PC-9 (cell line): ENCODE data around the gene ATP11C. TPM values are rescaled to one million over a fixed set of nuclear protein-coding genes. Genes with fewer than 3 reads are reported as not detected.
"Not testable (repeated sequence)": the region's sequence is repeated elsewhere in the genome, so short reads cannot be mapped to it uniquely, and the experiment has no call there.

Experiments used
- BruUV-seq: library from RNA; stranded (reverse); fragments of 400-500 nt; replicated peaks from 2 replicates; lab custom pipeline; 2021; lab: Mats Ljungman, UMichigan
- CTCF ChIA-PET: fragments of 300-600 bp; sonication (Branson Sonifier 250); formaldehyde crosslinking; loops from one replicate; lab custom pipeline; 2022; ENCODE audit warnings: antibody characterized with exemption; lab: Charles Lee
- POLR2A ChIA-PET: fragments of 300-600 bp; sonication (Branson Sonifier 250); formaldehyde crosslinking; loops from one replicate; lab custom pipeline; 2022; ENCODE audit warnings: antibody characterized with exemption; ENCODE audit not compliant: unreplicated experiment; lab: Charles Lee
- DNase-seq, 2 experiments: peaks; one replicate each; pipeline versions ENCODE4 v3.0.0 to v3.0.0-alpha.2; 2015 to 2022; ENCODE audit warnings: mixed read lengths in 1 of 2
- H2AFZ ChIP-seq: fragments of 200-600 bp; sonication (generic); 2 replicates; pipeline ENCODE4 v1.8.1; 2017; ENCODE audit warnings: antibody characterized with exemption
- H3F3A ChIP-seq: fragments of 200-600 bp; sonication (generic); 2 replicates; pipeline ENCODE4 v1.8.1; 2017; ENCODE audit warnings: antibody characterized with exemption, mild to moderate bottlenecking, low read depth; ENCODE audit not compliant: insufficient read depth
- H3K27ac ChIP-seq: fragments of 200-600 bp; sonication (generic); 2 replicates; pipeline ENCODE4 v1.6.1; 2016; ENCODE audit warnings: mixed run types
- H3K27me3 ChIP-seq: fragments of 200-600 bp; sonication (generic); 2 replicates; pipeline ENCODE4 v1.6.1; 2016; ENCODE audit warnings: low read depth, mixed run types; ENCODE audit not compliant: insufficient read depth
- H3K36me3 ChIP-seq: fragments of 200-600 bp; sonication (generic); 2 replicates; pipeline ENCODE4 v1.6.1; 2016; ENCODE audit warnings: low read depth, mixed run types
- H3K4me1 ChIP-seq: fragments of 200-600 bp; sonication (generic); replicated peaks from 2 replicates; pipeline ENCODE4 v1.6.1; 2016; ENCODE audit warnings: mixed run types; ENCODE audit not compliant: insufficient read depth
- H3K4me2 ChIP-seq: fragments of 200-600 bp; sonication (generic); 2 replicates; pipeline ENCODE4 v1.6.1; 2017; ENCODE audit warnings: mixed run types
- H3K4me3 ChIP-seq: fragments of 200-600 bp; sonication (generic); 2 replicates; pipeline ENCODE4 v1.6.1; 2016; ENCODE audit warnings: mixed run types
- H3K79me2 ChIP-seq: fragments of 200-600 bp; sonication (generic); 2 replicates; pipeline ENCODE4 v1.6.1; 2017; ENCODE audit warnings: low read depth, mixed run types
- H3K9me2 ChIP-seq: fragments of 200-600 bp; sonication (generic); 2 replicates; pipeline ENCODE4 v1.8.1; 2017; ENCODE audit warnings: mild to moderate bottlenecking; ENCODE audit not compliant: insufficient read depth
- H3K9me3 ChIP-seq: fragments of 200-600 bp; sonication (generic); 2 replicates; pipeline ENCODE4 v1.8.1; 2016; ENCODE audit warnings: low read depth; ENCODE audit not compliant: insufficient read depth
- H4K20me1 ChIP-seq: fragments of 200-600 bp; sonication (generic); 2 replicates; pipeline ENCODE4 v1.8.1; 2017; ENCODE audit not compliant: insufficient read depth
- EZH2 ChIP-seq: fragments of 200-600 bp; sonication (generic); IDR thresholded peaks from 2 replicates; pipeline ENCODE4 v1.8.0; 2017; ENCODE audit warnings: antibody characterized with exemption, low read depth
- intact Hi-C: fragments of 100-400 bp; cut with micrococcal nuclease; formaldehyde crosslinking; loops from one replicate; pipeline ENCODE4 v1.10.0; 2022; ENCODE audit not compliant: unreplicated experiment
- total RNA-seq: library from RNA; stranded (reverse); gene quantifications from 2 replicates; pipeline ENCODE4 v1.2.3, GENCODE V29; 2021
- TF ChIP-seq, protein P1 (sequence below): fragments of 200-600 bp; sonication (generic); conservative IDR thresholded peaks from 2 replicates; pipeline ENCODE4 v1.6.1; 2017; ENCODE audit warnings: mixed run types, antibody characterized with exemption, mild to moderate bottlenecking, moderate library complexity

ATP11C gene
- total RNA-seq, 1 experiment from 2014 or later, result 13.0 TPM

DNA sequence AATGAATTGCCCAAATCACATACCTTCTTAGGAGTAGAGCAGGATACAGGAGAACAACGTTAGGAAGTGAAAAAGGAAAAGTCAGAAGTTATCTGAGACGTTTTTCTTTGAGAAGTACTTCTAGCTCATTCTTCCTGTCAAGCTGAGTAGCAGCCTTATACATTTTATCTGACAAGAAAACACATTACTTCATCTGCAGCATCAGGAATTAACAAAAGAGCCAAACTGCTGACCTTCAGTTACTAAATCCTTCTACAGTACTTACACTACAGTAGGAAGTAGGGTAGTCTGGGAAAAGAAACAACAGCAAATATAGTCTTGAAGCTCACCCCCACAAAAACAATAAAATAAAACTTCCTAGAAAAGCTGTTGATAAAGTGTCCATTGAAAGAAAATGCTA is 57.0 kb downstream of the ATP11C start:
- H3K9me2 ChIP-seq, result no peaks in the 10 kb centered on the region
- POLR2A ChIA-PET, result no interaction called here

DNA sequence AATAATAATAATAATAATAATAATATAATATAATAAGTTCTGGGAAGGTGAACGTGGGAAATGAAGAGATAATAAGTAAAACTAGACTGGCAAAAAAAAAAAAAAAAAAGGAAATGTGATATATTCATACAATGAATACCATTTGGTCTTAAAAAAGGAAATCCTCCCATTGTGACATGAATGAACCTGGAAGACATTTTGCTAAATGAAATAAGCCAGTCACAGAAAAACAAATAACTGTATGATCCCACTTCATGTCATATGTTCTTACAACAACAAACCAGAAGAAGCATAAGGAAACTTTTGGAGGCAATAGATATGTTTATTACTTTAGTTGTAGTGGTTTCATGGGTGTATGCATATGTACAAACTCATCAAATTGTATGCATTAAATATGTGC is 63.1 kb downstream of the ATP11C start:
- no peak for TF ChIP-seq EZH2
- POLR2A ChIA-PET, result no interaction called here
- Histone ChIP-seq H4K20me1 (no peaks in the 10 kb centered on the region), H3K9me3 (no peaks in the 10 kb centered on the region), H3K79me2 (no peaks in the 10 kb centered on the region), H3K4me1 (no peaks in the 10 kb centered on the region), H3K4me2 (no peak overlapping the region), H2AFZ (no peak overlapping the region), H3K9me2 (no peaks in the 10 kb centered on the region), H3K4me3 (no peak overlapping the region), H3F3A (no peaks in the 10 kb centered on the region), H3K27me3 (no peaks in the 10 kb centered on the region), H3K36me3 (no peaks in the 10 kb centered on the region), H3K27ac (no peak overlapping the region)
- intact Hi-C loops, result no loop called here
- DNase-seq, result no peak
- CTCF ChIA-PET, result no interaction called here
- no TSS peak for BruUV-seq

More for the DNA sequence above, 57.0 kb downstream of the ATP11C start:
- Histone ChIP-seq H3K79me2 (no peaks in the 10 kb centered on the region), H3K4me2 (no peak overlapping the region), H3K4me1 (no peaks in the 10 kb centered on the region), H3K4me3 (no peak overlapping the region), H3F3A (no peaks in the 10 kb centered on the region), H3K27ac (no peak overlapping the region), H3K36me3 (no peaks in the 10 kb centered on the region), H3K27me3 (no peaks in the 10 kb centered on the region), H4K20me1 (no peaks in the 10 kb centered on the region), H2AFZ (no peak overlapping the region), H3K9me3 (no peaks in the 10 kb centered on the region)
- intact Hi-C loops, result no loop called here
- no TSS peak for BruUV-seq
- DNase-seq, result no peak
- TF ChIP-seq EZH2, result no peak
- TF ChIP-seq, protein P1, sequence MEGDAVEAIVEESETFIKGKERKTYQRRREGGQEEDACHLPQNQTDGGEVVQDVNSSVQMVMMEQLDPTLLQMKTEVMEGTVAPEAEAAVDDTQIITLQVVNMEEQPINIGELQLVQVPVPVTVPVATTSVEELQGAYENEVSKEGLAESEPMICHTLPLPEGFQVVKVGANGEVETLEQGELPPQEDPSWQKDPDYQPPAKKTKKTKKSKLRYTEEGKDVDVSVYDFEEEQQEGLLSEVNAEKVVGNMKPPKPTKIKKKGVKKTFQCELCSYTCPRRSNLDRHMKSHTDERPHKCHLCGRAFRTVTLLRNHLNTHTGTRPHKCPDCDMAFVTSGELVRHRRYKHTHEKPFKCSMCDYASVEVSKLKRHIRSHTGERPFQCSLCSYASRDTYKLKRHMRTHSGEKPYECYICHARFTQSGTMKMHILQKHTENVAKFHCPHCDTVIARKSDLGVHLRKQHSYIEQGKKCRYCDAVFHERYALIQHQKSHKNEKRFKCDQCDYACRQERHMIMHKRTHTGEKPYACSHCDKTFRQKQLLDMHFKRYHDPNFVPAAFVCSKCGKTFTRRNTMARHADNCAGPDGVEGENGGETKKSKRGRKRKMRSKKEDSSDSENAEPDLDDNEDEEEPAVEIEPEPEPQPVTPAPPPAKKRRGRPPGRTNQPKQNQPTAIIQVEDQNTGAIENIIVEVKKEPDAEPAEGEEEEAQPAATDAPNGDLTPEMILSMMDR, result no peak
- CTCF ChIA-PET, result interaction anchor here (0.6 kb wide), 1 partner anchor 183 kb away, joined by 4 read pairs; no protein-coding TSS in a partner anchor

DNA sequence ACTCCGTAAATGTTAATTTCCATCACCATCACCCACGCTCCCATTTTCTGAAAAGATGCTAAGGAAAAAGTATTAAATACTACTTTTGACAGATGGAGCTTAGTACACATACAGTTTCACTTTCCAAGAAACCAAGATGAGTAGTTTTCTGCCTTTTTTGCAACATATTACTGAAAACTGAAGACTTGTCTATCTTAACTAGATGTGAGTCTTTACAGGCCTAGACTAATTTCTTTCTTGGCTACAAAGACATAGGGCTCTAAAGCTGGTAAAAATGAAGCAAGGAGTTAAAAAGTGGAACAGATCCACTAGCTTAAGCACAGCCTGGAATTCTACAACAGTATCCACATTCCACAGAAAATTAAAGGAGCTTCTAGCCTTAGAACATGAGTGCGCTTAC is 68.2 kb downstream of the ATP11C start:
- intact Hi-C loops, result no loop called here
- no peaks in the 10 kb centered on the region for H4K20me1 ChIP-seq
- no peaks in the 10 kb centered on the region for H3K4me1 ChIP-seq
- DNase-seq, result no peak
- H3F3A ChIP-seq, result no peaks in the 10 kb centered on the region
- H3K36me3 ChIP-seq, result no peaks in the 10 kb centered on the region
- no TSS peak for BruUV-seq
- H3K4me3 ChIP-seq, result no peak overlapping the region
- CTCF ChIA-PET, result no interaction called here
- no peaks in the 10 kb centered on the region for H3K9me2 ChIP-seq
- H3K4me2 ChIP-seq, result no peak overlapping the region
- H3K27ac ChIP-seq, result no peak overlapping the region
- H3K9me3 ChIP-seq, result no peaks in the 10 kb centered on the region
- H3K27me3 ChIP-seq, result no peaks in the 10 kb centered on the region
- TF ChIP-seq, protein P1, result no peak
- TF ChIP-seq EZH2, result no peak
- H3K79me2 ChIP-seq, result no peaks in the 10 kb centered on the region
- no peak overlapping the region for H2AFZ ChIP-seq
- POLR2A ChIA-PET, result no interaction called here

DNA sequence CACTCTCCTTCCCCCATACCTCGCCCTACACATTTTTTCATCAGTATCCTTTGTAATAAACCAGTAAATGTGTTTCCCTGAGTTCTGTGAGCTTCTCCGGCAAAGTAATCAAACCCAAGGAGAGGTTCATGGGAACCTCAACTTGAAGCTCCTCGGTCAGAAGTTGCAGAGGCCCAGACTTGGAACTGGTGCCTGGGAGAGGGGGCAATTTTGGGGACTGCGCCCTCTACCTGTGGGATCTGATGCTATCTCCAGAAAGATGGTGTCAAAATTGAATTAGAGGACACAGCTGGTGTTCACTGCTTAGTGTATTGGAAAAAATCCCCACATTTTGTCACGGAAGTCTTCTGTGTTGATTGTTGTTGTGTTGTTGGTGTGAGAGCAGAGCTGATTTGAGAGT is 70.6 kb downstream of the ATP11C start:
- Histone ChIP-seq H3K27me3 (no peaks in the 10 kb centered on the region), H3K9me2 (no peaks in the 10 kb centered on the region), H3K36me3 (no peaks in the 10 kb centered on the region), H3K27ac (no peak overlapping the region), H3F3A (no peaks in the 10 kb centered on the region), H4K20me1 (no peaks in the 10 kb centered on the region), H3K4me3 (no peak overlapping the region), H3K9me3 (no peaks in the 10 kb centered on the region), H3K4me1 (no peaks in the 10 kb centered on the region), H2AFZ (no peak overlapping the region), H3K79me2 (no peaks in the 10 kb centered on the region), H3K4me2 (no peak overlapping the region)
- TF ChIP-seq, protein P1, result no peak
- no peak for TF ChIP-seq EZH2
- BruUV-seq, result no TSS peak
- ChIA-PET CTCF (no interaction called here), POLR2A (no interaction called here)
- no peak for DNase-seq
- intact Hi-C loops, result no loop called here

DNA sequence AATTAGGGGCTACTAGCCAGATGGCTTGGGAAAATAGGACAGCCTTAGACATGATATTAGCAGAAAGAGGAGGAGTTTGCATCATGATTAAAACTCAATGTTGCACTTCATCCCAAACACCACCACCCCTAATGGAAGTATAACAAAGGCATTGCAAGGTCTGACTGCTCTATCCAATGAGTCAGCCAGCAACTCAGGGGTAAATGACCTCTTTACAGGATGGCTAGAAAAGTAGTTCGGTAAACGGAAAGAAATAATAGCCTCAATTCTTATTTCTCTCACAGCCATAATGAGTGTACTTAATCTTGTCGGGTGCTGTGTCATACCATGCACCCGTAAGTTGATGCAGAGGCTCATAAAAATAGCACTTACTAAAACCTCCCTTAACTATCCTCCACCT is 76.0 kb downstream of the ATP11C start:
- H4K20me1 ChIP-seq, H3K27me3 ChIP-seq, H3K4me1 ChIP-seq, H3K9me2 ChIP-seq, BruUV-seq, H3K79me2 ChIP-seq, POLR2A ChIA-PET, H3K36me3 ChIP-seq, DNase-seq, H3K27ac ChIP-seq, H3K9me3 ChIP-seq, H2AFZ ChIP-seq, CTCF ChIA-PET, H3K4me3 ChIP-seq, H3K4me2 ChIP-seq, H3F3A ChIP-seq, intact Hi-C loops: not testable (repeated sequence)
